Body of pancreas (tissue), 4 donors: ENCODE measurements around the gene CASKIN2.

Experiments
- CTCF ChIP-seq, 7 experiments: fragments of 450-650 bp in 4 of 7; fragments of 200-600 bp in 3 of 7; sonication (generic) in 3 of 7; IDR thresholded peaks; one replicate each; pipeline ENCODE4 v1.5.1; 2016 to 2019; ENCODE audit warnings: antibody characterized with exemption in 7 of 7
- POLR2A ChIP-seq, 3 donors: fragments of 450-650 bp; IDR thresholded peaks; one replicate each; pipeline ENCODE4 v1.6.1; 2016; ENCODE audit warnings: antibody characterized with exemption in 3 of 3, mild to moderate bottlenecking in 2 of 3

DNA sequence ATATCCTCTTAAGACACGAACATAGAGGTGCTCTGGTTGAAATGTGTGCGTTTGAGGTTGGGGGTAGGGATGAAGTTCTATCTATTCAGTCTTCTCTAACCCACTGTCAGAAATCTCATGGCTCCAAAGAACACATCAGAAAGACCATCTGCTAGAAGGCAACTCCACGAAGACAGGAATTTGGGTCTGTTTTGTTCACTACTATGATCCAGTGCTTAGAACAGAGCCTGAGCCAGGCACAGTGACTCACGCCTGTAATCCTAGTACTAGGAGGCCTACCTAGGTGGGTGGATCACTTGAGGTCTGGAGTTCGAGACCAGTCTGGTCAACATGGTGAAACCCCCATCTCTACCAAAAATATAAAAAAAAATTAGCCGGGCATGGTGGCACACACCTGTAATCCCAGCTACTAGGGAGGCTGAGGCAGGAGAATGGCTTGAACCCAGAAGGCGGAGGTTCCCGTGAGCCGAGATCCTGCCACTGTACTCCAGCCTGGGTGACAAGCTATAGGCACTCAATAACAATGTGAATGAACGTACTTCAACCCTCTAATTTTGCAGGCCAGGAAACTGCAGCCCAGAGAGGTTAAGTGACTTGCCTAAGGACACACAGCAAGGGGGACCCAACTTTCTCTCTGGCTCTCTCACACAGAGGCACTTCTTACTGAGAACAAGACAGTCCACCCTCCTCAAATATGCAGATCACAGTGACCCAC is 2.3 kb downstream of the CASKIN2 start:
- TF ChIP-seq CTCF (IDR thresholded peaks at IDR 0.05) (no peak), POLR2A (IDR thresholded peaks at IDR 0.05) (no peak)
